SW480 (cell line): ENCODE data around the gene TOM1L1.

ENCODE experiments used
- DNase-seq: peaks from one replicate; pipeline ENCODE4 v3.0.0-alpha.2; 2016; ENCODE audit warnings: low spot score

TOM1L1 gene

DNA sequence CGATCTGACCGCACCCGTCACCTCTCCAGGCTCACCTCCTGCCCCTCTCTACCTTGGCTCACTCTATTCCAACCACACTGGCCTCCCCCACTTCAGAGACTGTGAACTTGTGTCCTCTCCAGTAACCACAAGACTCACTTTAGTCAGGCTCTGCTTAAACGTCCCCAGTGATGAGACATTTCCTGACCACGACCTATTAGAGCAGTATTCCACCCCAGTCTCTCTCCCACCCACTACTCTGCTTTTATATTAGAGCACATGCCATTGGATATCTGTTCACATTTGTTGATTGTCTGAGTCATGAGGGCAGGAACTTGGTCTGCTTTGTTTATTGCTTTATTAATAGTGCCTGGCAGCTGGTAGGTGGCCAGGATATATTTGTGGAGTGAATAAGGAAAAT lies 47.7 kb downstream of the TOM1L1 start:
- DNase-seq = peak; percentile 71

DNA sequence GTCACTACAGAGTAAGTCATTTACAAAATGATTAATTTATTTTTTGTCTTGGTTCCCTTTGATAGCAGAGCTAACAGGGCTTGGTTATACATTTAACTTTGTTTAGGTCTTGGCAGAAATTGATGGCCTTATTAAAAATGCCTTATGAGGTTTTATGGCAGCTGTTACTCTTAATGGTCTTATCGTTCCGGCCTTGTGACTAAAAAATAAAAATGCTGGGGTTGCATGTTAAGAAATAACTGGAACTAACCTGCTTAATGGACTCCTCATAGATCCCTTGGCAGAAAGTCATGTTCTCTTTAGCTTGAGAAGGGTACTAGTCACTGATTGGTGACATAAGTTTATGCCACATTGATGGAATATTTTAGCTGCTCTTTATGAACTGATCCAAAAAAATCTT lies 49.5 kb downstream of the TOM1L1 start:
- DNase-seq = no peak

DNA sequence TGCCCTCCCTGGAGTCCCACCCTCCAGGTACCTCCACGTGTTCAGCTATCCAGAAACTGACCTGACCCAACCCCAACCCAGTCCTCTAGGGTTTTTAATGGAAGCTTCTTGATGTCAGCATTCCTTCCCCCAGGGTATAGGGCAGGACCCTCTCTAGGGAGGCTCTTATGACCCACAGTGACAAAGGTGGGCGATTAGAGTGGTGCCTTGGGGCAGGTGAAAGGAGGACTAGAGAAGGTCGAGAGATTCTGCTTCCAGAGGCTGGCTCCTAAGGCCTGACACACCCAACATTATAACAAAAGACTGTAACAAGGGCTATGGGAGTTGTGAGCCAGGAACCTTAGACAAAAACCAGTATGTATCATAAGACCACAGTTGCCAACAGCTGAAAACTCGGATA lies 50.6 kb downstream of the TOM1L1 start:
- DNase-seq = no peak

DNA sequence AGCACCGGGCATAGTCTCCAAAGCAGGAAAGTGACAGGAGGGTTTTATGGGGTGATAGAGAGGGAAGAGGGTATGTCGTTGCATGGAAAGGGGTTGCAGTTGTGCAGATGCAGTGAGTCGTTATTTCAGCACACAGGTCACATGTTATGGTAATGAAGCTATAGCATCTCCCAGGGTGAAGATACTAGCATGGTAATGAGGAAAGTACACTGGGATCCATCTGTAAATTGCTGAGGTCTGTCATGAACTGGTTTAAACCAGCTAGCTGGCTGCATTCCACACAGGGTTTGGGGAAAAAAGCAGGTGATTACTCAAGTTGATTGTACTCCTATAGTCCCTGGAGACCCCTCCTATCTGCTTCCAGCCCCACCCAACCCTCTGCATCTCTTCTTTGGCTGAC lies 56.1 kb downstream of the TOM1L1 start:
- no peak for DNase-seq

DNA sequence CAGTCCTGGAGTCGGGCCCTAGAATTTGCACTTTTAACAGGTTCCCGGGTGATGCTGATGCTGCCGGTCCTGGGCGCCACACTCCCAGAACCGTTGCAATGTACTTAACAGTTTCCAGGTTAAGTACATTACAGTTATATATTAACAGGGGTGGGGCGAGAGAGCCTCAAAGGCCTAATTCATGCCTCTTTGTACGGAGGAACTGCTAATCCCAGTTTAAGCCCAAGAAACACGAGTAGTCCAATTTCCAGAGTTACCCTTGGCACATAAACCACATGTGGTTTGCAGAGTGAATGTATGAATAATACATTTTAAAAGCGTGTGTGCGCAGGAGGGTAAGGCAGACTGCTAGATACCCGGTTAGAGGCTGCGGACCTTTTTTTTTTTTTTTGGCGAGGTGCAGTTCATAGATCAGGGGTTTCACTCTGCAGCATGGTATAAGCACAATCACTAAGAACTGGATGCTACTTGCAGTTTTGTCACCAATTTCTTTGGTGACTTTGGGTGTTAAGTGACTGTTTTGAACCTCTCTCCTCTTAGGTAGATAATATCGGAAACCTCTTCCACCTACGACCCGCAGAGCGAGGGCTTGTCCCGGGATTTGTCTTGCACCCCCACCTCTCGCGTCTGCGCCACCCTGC lies 67.1 kb downstream of the TOM1L1 start:
- peak; percentile 60 for DNase-seq

DNA sequence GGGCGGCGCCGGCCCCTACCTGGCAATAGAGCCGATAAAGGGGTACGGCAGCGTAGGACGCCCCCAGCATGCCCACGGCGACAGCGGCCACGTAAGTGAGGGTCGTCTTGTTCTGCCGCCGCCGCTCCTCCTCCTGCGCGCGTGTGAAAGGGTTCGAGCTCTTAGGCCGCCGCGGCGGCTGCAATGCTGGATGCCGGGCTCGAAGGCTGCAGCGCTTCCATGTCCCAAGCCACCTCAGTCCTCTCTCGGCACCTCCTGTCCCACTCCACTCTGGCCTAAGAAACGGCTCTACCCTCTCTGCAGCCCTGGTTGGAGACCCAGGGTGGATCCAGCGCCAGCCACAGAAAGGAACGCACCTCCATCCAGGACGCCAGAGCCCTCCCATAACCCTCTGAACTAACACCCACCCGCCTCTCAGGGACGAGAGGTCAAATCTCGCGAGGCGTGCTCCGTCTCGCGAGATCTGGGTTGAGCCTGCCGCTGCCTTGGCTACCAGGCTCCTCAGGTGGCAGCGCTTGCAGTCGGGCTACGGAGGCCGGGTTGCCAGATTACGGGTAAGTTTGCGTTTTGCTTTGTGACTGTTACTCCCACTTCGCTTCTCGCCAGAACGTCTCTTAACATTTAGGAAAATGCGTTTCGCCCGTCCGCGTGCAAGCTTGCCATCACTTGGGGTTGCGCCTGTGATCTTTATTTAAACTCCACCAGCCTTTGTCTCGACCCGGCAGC lies 67.8 kb downstream of the TOM1L1 start, which contains the start of the genes COX11 and STXBP4:
TSS of gene COX11 (minus strand) at position 393 of the 726 bp plus-strand sequence. CDS start at position 385, 8 bp downstream.
TSS of gene STXBP4 (plus strand) at position 504 of the 726 bp plus-strand sequence. CDS start 17,455 bp downstream, outside the sequence.
- peak; percentile 95 for DNase-seq

DNA sequence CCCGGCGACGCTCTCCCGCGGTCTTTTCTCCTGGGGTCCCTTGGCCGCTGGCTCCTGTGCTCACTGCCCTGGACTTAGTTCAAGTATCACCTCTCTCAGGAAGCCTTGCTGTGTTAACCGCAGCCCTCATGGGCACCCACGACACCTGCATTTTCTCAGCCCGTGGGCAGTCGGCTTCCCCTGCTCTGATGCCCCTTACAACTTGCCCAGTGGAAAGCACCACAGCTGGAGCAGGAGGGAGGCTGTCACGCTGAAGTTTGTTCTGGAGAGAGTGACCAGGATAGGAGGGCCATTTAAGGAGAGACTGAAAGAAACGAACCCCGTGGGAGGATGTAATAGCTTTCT lies 68.3 kb downstream of the TOM1L1 start:
- DNase-seq = no peak

DNA sequence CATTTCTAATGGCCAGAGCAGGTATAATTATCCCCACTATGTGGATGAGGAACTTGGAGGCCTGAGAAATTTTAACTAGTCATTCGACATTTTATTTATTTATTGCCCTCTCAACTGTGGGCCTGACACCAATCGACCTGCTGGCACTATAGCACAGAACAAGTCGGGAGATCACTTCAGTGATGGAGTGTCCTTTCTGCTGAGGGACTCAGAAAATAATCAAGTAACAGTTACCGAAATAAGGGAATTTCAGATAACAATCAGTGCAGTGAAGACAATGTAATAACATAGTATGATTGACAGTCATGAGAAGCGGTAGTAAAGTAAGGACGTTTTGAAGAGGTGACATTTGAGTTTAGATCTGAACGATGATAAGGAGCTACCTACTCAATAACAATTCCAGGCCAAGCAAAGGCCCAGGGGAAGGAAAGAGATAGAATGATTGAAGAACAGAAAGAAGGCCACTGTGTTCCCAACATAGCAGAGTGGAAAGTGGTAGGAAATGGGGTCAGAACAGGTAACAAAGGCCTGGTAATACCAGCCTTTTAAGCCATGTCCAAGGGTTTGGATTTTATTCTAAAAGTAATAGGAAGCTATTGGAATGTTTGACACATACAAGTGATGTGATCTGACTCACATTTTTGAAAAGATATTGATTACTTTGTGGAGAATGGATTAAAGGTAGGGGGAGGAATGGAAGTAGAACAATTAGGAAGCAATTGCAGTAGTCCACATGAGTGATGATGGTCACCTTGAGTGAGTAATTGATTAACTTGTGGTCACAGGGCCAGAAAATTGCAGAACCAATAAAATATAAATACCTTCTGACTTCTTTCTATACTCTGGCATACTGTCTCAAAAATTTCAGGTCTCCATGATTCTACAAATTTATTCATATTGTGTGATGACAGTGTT lies 69.3 kb downstream of the TOM1L1 start:
- DNase-seq = no peak

DNA sequence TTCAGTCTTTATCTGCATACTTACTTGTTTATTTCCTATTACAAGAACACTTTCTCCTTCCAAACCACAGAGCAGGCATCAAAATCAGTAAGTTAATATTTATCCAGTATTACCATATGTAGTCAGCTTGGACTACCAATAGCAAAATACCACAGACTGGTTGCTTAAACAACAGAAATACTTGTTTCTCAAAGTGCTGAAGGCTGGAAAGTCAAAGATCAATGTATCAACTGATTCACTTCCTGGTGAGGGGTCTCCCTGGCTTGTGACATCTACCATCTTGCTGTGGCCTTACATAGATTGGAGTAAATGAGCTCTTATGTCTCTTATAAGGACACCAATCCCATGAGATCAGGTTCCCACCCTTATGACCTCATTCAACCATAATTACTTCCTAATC lies 70.5 kb downstream of the TOM1L1 start:
- DNase-seq = no peak

DNA sequence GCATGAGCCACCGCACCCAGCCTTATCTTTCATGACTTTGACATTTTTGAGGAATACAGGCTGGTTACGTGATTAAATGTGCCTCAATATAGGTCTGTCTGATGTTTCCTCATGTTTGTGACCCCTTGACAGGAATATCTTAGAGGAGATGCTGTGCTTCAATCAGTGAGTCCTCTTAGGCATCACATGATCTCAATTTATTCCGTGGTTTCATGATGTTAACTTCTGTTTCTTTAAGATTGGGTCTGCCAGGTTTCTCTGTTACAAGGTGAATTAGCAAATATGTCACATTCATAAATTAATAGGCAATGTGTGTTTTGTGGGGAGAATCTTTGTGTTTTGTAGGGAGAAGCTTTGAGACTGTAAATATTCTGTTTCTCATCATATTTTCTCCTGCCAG lies 71.2 kb downstream of the TOM1L1 start:
- DNase-seq = no peak

DNA sequence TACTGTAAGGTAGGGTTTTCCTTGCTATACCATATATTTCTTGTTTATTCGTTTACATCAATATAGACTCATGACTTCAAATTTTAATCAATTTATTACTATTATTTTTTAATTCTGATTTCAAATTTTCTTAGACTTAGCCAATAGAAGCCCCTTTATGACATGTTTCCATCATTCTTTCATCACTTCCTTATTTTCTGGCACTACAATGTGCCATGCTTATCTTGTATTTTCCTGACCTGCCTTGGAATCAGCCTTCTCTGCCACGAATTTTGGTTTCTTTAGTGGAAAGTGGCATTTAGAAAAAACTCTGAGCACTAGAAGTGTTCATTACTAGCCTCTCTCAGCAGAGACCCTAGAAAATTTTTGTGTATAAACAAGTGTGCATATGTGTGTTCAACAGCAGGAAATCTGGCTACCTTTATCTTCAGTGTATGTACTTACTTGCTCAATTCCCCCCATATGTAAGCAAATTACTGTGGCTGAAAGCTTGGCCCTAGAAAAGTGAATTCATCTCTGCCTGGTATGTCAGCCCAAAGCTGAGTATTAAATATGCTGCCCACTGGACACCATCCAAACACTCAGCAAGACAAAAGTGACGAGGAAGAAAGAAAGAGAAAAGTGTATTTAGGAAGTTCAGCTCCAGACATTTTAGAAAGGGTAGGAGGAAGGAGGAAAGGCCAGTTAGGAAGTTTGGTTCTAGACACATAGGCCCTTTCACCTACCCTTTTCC lies 71.9 kb downstream of the TOM1L1 start:
- DNase-seq = no peak

DNA sequence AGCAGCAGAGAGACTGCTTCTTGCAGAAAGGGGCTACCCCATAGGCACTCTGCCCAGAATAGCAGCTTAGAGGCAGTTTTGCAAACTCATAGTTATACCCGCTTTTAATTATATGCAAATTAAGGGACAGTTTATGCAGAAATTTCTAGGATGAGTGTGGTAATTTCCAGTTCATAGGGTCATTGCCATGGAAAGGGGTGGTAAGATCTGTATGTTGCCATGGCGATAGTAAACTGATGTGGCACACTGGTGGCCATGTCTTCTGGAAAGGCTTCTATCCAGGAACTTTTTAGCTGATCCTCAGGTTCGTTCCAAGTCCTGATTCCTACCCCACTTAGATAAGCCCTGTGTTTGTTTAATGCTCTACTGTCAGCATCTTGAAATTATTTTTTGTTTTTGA lies 74.1 kb downstream of the TOM1L1 start:
- DNase-seq = no peak

DNA sequence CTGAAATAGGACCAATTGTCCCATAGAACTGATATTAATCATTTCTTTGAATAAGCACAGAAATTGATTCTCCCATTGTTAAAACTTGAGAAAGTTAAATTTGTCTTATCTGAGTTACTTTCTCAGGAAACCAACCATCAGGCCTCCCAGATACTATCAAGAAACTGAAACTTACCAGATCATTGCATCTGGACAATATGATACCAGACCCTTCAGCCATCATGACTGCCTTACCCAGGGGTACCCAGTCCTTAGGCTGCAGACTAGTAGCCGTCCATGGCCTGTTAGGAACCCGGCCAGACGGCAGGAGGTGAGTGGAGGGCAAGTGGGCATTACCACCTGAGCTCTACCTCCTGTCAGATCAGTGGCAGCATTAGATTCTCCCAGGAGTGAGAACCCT lies 75.7 kb downstream of the TOM1L1 start:
- DNase-seq = no peak

DNA sequence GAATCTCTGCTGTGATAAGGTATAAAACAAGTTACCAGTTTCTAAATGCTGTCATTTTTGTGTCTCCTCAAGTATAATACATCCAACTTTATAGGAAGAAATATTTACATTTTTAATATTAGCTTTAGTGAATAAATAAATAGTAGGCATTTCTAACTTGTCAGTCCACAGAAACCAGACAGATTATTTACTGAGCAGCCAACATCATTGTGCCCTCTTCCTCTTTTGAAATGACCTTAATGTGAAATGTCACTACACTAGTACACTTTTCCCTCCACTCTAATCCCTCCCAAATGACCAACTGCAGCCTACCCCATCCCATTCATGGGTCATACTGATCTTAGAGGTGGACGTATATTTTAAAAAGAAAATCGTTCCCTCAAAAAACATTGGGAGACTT lies 77.1 kb downstream of the TOM1L1 start:
- DNase-seq = no peak

DNA sequence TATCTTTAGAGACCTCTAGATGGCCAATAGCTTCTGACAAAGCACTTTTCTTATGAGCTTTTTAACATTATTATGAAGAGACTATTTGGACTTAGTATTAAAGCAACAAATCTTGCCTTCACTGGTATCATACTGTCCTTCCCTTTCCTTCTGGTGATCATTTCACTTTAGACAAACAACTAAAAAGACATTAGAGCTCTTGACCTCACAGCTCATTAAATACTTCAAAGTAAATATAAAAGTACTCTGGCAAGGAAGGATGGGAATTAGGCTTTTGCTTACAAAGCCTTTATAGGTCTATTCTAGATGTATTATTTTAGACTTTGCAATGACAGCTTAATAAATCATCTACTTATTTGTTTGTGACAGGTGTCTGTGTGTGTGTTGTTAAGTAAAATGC lies 79.0 kb downstream of the TOM1L1 start:
- DNase-seq = no peak

DNA sequence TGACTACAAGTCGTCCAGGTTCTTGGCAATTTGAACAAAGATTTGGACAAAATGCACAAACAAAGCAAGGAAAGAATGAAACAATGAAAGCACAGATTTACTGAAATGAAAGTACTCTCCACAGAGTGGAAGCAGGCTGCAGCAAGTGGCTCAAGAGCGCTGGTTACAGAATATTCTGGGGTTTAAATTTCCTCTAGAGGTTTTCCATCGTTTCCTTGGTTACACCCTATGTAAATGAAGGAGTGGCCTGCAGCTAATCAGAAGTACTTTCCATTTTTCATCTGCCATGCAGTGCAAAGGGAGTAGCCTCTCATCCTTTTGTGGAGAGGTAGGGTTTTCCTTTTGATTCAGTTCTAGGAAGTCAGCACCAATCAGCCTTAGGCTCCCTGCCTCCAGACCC lies 79.7 kb downstream of the TOM1L1 start:
- no peak for DNase-seq

DNA sequence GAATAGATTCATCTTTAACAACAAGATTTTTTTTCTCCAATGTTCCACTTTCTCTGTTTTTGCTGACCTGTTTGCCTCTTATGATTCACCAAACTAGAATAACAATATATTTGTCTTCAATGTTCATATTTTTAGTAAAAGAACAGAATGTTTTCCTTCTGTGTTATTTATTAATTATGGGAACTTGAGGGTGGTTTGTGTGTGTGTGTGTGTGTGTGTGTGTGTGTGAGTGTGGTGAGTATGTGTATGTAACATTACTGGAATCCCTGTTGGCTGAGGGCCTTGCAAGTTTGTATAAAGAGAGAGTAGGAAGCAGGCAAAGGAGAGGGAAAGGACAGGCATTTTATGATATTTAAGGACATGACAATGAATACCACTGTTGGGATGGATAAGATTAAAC lies 81.7 kb downstream of the TOM1L1 start:
- no peak for DNase-seq

DNA sequence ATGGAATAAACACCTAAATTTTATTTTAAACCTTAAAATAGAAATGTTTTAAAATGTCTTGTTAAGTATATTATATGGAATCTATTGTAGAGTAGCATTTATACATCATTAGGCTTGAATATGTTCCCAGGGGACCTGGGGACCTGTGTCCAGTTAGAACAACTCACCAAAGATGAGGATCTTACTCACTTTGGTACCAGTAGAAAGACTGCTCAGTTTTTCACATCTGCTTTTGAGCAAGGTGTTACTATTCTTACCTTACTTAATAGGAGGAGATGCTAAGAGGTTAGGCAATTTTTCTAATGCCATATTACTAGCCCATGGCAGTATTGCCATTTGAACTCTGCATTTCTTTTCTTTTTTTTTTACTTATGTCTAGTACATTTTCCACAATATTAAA lies 82.6 kb downstream of the TOM1L1 start:
- DNase-seq = no peak

DNA sequence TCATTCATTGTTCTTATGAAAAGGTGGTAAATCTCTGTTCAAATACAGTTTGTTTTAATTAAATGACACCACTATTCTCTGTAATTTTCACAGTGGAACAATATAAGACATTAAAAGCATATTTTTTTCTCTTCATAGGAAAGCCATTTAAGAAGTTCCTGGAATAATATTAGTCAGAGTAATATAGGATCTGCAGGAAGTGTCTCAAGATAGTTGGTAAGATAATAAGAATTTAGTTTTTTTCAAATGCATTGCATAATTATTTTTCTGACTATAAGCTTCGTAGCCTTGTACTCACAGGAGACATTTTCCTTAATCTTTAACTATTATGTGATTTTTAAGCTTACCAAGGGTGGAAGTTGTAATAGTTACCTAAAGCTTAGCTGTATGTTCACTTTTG lies 84.8 kb downstream of the TOM1L1 start:
- no peak for DNase-seq

DNA sequence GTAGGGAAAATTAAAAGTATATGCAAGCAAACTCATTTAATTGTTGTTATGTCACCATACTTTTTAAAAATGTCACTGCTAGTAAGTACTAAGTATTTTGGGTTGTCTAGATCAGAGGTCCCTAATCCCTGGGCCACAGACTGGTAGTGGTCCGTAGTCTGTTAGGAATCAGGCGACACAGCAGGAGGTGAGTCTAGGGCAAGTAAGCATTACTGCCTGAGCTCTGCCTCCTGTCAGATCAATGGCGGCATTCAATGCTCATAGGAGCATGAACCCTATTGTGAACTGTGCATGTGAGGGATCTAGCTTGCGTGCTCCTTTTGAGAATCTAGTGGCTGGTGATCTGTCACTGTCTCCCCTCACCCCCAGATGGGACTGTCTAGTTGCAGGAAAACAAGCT lies 89.5 kb downstream of the TOM1L1 start:
- DNase-seq = no peak

DNA sequence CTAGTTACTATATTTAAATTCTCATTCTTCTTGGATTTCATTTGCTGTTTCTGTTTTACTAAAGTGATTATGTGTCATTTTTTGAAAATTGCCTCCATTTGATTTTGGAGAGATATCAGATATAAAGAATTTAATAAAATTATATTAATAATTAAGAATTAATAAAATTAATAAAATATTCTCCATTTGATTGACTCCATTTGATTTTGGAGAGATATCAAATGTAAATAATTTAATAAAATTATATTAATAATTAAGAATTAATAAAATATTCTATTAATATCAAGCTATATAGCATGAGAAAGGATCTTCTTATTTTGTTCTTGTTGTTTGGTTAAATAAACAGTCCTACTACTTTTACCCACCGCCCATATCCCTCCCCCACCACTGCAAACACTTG lies 90.9 kb downstream of the TOM1L1 start:
- DNase-seq = no peak
